NCI-H2107 treated with DMSO at 0.1 percent for 48 hours (cell line): ENCODE measurements around the gene GABRP.
"Not testable (repeated sequence)": the region's sequence is repeated elsewhere in the genome, so short reads cannot be mapped to it uniquely, and the experiment has no call there.

Experiments
- DNase-seq: peaks from one replicate; lab custom pipeline; 2025; ENCODE audit not compliant: unreplicated experiment; lab: John Stamatoyannopoulos, UW

The GABRP gene

DNA sequence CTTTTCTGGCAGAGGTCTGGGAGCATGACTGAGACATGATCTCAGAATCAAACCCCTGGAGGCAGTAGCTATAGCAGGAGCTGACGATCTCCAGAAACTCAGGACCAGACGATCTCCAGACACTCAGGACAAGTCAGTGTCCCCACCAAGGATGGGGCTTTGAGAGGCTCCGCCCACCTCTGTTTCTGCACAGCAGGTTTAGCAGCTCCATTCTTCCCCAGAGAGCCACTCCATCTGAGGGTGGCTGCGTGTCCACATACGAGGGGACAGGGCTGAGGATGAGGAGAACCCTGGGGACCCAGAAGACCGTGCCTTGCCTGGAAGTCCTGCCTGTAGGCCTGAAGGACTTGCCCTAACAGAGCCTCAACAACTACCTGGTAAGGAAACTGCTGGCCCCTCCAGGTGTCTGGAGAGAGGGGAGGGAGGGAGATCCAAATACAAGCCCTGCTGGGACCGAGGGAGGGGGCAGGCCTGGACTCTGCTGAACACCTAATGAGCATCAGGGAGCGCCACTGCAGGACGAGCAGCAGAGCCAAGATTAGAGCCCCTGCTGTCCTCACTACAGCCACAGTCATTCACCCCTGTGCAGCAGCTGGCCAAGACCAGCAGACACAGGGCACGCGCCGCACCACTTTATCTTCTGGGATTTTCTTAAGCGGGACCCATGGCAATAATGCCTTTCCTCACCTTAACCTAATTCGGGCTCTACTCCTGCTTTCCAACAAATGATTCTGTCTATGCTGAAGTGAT, at the start of gene GABRP:
GABRP (plus strand) TSS at position 228 of the 750 bp plus-strand sequence. CDS start 4,891 bp downstream, outside the sequence.
- no peak for DNase-seq

DNA sequence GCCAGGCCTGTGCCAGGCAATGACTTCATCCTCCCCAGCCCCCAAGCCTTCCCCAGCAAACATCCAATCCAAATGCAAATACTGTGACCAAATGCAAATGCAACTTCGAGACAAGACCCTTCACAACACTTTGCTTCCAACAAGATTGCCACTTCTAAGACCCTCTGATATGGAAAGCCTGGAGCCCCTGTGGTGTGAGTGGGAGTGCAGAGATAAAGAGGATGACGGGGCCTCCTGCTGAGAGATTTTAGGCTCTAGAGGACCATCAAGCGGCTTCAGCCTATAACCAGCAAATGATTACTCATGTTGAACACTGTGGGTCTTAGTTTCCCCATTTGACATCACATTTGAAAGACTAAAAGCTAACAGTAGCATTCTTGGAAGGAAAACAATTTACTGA, 46.6 kb upstream of the GABRP start:
- DNase-seq, result no peak

DNA sequence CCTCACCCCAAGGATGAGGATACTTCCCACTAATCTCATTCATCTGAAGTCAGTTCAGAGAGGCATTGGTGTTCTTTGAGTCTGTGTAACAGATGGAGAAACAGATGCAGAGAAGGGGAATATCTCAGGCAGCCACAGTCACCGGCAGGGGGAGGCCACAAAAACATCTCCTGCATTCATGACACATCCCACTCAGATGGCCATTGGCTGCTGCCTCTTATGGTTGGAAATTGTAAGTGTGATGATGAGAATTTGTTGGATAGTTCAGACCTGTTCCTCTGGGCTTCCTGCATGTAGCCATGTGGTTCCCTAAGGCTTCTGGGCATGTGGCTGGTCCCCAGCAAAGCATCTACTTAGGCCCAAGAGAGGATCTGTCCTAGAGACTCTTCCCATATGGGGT, 45.9 kb upstream of the GABRP start:
- no peak for DNase-seq

DNA sequence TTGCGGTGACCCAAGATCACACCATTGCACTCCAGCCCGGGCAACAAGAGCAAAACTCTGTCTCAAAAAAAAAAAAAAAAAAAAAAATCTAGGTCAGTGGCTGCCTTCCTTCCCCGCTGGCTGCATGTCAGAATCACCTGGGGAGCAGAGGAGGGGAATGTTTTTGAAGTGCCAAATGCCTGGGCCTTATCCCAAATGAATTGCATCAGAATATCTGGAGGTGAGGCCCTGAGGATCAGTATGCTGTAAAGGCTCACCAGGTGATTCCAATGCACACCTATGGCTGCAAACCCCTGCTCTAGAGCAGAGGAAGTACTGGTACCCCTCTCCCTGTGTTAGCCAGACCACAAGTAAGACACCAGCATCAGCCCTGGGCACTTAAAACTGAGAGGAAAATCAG, 44.7 kb upstream of the GABRP start:
- no peak for DNase-seq

DNA sequence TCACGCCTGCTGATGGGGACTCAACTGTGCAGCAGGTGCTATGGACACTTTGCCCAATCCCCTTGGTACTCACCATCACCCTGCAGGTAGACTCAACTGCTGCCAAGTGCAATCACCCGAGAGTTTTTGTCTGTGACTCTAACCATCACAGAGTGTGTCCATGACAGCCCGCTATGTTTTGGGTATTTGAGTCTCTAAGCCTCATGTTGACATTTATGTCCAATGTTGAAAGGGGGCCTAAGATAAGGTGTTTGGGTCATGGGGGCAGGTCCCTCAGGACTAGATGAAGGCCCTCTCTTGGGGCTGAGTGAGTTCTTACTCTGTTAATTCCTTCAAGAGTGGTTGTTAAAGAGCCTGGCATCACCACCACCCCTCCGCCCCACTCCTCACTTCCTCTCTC, 44.1 kb upstream of the GABRP start:
- no peak for DNase-seq

GRCh38 chr5:170740551-170741205, 42.8 kb upstream of the GABRP start:
- DNase-seq, result no peak

- DNase-seq, result no peak
These were observed 41.7 kb upstream of the GABRP start for GRCh38 chr5:170741801-170742200.

DNA sequence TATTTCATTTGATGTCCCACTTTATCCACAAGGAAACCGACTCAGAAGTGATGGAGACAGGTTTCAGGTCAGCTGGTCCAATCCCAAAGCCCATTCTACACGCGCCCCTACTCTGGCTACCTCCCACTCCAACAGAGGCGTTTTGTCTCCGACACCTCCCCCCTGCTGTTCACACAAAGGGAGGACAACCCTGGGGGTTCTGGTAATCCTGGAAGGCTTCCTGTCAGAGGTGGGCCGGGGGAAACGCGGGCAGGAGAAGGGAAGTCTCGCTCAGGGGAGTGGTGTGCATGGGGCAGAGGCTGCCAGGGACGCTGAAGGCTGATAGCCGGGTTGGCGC, 39.7 kb upstream of the GABRP start:
- no peak for DNase-seq

DNA sequence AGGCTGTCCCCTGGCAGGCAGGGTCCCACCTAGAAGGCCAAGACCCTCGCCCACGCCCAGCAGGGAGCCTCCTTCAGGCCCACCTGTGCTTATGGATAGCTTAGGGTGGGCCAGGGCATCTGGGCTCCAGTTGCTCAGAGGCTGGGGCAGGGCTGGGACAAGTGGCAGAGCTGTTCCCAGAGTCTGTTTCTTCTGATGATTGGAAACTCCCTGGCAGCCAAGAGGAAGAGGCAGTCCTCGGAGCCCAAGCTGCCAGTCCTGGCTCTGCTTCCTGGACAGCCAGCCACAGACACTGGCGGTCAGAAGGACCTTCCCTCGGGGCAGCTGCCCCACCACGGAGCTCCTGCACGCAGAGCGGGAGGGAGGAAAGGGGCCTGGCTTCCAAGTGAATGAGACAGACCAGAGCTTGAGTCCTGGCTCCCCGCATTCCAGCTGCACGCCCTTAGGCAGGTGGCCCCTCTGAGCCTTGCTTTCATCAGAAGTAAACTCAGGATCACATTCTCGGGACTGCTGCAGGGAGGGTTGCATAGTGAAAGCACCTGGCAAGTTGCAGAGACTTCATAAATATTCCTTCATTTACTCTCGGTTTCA, 37.9 kb upstream of the GABRP start:
- DNase-seq, result peak; percentile 29

DNA sequence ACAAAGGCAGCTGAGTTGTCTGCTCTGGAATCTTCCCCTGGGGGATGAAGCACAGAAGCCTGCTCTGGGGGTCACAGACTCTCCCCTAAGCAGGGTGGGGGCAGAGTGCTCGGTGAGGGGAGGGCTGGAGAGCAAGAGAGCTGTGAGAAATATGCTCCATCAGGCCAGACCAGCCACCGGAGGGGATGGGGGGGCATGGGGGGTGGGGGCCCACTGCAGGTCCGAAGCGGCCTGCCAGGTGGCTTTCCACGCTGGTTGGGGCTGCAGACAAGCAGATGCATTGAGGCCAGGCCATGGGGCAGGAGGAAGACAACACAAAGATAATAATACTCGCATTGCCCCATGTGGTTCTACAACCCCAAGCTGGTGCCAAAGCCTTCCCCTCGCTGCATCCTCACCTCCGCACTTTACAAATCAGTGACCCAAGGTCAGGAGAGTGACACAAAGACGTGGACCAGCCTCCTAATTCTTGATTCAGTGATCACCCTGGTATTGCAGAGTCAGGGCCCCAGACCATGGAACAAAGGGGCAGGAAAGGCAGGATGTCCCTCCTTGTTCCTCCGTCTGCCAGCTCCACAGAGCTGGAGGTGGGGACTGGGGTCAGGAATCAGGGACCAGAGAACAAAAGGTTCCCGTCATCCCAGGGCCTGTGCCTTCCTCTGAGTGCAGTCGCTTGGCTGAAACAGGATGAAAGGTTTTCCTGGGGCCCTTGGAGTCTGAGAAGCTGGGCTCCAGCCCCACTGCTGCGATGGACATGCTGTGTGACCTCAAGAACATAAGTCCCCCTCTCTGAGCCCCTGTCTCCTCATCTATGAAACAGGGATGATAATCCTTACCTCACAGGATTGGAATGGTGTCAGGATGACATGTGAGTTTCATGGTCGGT, 37.2 kb upstream of the GABRP start:
- DNase-seq, result no peak

GRCh38 chr5:170746961-170747340, 36.6 kb upstream of the GABRP start:
- DNase-seq, result no peak

- no peak for DNase-seq
These were observed 36.2 kb upstream of the GABRP start for GRCh38 chr5:170747357-170747756.

GRCh38 chr5:170747851-170748250, 35.7 kb upstream of the GABRP start:
- DNase-seq, result no peak

- no peak for DNase-seq
These were observed 34.5 kb upstream of the GABRP start for GRCh38 chr5:170748951-170749471.

DNA sequence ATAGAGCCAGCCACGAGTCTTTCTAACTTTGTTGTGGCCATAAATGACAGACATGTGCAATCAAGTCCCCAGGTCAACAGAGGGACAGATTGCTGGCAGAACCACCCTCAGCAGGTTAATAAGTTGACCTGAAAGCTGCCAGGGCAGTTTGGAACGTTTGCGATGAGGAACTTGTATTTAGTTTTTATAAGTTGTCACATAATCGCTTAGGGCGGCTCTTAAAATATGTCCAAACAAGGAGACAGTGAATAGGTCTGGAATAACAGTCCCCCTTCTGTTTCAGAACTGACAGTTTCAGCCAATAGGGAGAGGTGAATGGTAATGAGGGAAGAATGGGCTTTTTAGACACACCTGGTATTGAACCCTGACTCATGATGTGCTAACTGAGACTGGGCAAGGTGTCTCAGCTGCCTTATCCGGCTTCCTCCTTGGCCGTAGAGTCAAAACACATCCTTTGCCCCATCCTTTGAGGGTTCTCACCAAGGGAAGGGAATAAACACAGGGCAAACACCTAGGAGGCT, 33.6 kb upstream of the GABRP start:
- no peak for DNase-seq

DNA sequence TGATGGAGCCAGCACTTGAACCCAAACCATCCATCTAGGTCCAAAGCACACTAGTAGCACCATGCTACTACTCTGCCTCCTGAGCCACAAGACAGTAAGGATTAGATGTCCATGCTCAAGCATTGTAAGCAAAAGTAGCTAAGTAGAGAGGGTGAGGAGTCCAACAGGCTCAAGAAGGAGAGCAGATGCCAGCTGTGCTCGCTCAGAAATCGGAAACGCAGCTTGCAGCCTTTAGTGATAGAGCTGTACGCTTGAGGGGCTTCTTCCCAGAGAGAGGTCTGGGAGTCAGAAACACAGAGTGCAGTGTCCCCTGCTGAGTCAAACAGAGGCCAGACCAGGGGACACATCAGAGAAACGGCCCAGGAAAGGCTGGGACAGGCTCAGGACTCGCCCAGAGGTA, 32.7 kb upstream of the GABRP start:
- no peak for DNase-seq

DNA sequence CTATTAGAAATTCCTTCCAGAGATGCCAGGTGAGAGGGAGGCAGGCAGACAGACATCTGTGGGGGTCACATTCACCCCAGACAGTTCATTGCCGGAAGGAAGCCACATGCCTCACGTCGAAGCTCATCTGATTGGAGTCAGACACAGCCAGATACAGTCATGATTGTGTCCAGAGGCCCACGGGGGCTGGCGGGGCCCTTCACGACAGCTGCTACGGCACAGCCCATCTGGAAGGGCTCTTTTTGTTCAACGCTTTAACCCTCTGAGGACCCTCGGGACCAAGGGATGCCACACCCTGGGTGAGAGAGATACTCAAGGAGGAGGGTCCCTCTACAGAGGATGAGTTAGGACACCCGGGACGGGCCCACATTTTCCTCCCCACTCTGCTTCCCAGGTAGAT, 31.9 kb upstream of the GABRP start:
- no peak for DNase-seq

DNA sequence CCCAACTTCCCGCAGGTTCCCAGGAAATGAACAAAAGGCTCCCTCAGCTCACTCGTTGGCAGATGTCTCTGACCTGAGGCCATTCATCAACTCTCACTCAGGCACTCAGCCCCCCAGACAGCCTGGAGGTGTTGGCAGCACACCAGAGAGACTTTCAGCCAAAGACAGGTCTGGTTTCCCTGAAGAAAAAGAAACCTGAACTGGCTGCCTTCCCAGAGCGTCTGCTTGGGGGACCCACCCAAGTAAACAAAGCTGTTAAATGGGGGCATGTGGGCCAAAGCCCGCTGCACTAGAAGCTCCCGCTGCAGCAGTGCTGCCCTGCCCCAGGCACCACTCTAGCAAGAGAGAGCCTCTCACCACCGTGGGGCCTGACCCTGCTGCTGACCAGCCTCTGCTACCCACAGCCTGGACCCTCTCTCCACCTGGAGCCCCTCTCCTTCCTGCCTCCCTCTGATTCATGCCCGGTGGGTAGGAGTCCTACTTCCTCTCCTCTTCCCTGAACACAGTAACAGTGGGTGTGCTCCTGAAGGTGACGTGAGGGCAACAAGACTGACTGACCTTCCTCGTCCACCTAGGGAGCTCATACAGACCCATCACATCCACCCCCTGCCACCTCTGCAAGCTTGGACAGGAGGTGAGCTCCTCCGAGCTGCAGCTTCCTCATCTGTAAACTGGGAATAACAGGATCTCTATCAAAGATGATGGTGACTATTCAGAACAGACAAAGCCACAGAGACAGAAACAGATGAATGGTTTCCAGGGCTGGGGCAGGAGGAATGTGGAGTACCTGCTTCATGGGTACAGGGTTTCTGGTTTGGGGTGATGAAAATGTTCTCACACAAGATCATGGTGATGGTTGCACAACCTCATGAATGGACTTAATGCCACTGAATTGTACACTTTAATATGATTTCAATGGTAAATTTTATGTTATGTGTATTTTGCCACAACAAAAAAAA, 31.0 kb upstream of the GABRP start:
- DNase-seq, result peak; percentile 14

GRCh38 chr5:170753311-170753710, 30.2 kb upstream of the GABRP start:
- DNase-seq, result no peak

GRCh38 chr5:170754508-170754907, 29.0 kb upstream of the GABRP start:
- not testable (repeated sequence) for DNase-seq
